Embryonic facial prominence (tissue), 1 donor: ENCODE data around the gene PBX2.
"Not testable (repeated sequence)": the region's sequence is repeated elsewhere in the genome, so short reads cannot be mapped to it uniquely, and the experiment has no call there.

Experiments used
- DNase-seq: peaks from one replicate; pipeline ENCODE4 v3.0.0-alpha.2; 2016; ENCODE audit errors: extremely low spot score

Gene PBX2

GRCh38 chr6:32187725-32188380 is 2.1 kb downstream of the PBX2 start:
- DNase-seq: not testable (repeated sequence)

DNA sequence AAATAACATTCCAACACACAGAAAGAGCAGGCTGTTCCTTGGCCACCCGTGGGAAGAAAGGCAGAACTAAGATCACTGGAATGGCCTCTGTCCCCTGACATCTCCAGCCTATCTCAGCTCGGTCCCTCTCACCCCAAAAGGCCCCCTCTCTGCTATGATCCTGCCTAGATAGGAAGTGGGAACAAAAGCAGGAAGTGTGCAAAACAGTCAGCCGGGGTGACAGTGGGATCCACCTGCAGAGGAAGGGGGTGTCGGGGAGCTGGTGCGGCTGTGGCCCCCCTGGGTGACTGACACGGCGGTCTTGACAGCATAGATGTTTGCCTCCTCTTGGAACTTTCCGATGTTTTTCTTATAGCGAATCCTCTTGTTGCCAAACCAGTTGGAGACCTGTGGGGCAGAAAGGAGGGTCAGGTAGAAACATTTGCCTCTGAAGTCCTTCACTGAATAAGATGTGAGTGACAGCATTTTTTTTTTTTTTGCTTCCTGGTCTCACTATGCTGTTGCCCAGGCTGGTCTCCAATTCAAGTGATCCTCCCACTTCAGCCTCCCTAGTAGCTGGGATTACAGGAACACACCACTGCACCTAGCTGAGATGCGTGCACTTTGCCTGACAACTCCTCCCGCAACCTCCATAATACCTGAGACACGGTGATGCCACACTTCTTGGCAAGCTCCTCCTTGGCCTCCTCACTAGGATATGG is 2.8 kb downstream of the PBX2 start:
- DNase-seq: no peak

DNA sequence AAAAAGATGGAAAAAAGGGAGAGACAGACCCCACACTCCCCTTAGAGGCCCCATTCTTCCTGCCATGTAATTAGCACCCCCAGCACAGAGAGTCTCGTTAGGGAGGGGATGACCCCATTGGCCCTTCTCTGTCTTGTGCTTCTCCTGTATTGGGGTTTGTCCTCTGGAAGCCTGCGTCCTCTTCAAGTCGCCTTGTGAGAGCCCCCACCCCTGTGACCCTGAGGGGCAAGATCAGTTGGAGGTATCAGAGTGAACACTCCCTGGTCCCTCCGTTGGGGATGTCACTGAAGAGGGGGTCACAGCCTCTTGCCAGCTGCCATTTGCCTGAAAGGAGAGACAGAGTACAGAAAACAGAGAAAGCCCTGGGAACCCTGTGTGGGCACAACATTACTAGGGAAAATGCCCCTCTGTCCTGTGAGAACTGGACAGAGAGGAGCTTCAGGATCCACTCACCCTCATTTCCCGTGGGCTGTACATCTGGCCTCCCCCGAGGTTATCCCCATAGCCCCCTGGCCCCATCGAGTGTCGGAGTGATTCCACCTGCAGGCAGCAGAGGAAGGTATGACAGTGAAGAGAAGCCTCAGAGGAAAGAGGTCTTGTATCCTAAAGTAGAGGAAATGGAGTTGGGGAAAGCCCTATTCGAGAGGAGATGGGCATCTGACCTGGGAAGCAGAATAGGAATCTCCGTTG is 3.7 kb downstream of the PBX2 start:
- not testable (repeated sequence) for DNase-seq

DNA sequence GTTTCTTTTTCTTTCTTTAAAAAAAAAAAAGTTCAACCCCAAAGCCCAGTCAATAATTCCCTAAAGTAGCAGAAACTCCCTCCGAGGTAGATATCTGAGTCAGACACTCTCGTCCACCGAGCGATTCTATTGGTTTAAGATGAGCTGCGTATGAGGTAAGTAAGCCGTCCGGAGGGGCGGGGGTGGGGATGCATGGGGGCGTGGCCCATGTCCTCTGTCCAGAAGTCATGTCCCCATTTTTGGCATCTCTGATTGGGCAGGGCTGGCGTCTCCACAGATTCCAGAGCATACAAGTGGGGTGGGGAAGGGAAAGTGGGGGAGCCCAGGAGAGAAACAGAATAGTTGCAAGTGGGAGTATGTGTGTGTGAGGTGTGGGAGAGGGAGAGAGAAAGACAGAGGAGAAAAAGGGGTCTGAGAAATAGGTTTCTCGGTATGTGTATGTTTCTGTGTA is 4.3 kb downstream of the PBX2 start:
- not testable (repeated sequence) for DNase-seq

DNA sequence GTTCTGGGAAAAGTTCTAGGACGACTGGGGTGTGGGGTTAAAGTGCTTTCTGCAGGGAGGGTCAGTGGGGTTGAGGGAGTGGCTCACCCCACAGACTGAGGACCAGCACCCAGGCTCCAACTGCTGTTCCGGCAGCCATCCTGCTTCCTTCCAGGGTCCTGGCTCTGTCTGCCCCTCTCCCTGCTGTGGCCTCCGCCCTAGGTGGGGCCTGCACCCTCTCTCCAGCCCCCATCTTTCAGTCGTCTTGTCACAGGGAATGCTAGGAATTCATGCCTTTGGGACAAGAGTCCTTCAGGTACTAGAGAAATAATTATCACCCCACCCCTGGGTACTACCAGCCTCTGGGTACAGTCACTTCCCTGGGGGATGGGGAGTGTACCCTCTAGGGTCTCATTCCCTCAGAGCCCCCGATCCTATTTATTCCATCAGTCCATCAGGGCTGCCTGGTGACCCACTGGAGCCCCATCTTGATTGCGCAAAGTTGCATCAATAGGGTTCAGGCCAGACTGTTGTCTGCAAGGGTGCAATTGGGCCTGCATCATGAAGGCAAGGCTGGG is 5.8 kb downstream of the PBX2 start, which contains the start of gene AGER:
Gene AGER, minus strand, starts transcription at position 170 of the 557 bp plus-strand sequence. Its CDS starts 31 bp downstream, at position 139.
- DNase-seq: no peak

GRCh38 chr6:32183483-32184083 is 6.4 kb downstream of the PBX2 start:
- no peak for DNase-seq

DNA sequence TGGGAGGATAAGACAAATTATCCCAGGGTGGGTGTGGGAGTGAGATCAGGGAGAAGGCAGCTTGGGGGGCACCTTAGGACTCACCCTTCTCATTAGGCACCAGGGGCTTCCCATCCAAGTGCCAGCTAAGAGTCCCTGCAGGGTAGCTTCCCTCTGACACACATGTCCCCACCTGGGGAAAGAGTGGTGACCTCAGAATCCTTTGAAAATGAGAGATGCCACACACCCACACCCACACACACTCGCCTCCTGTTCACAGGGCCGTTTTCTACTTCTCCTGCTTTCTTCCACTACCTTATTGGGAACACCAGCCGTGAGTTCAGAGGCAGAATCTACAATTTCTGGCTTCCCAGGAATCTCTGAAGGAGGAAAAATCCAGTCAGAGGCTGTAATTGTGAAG is 7.0 kb downstream of the PBX2 start:
- no peak for DNase-seq

DNA sequence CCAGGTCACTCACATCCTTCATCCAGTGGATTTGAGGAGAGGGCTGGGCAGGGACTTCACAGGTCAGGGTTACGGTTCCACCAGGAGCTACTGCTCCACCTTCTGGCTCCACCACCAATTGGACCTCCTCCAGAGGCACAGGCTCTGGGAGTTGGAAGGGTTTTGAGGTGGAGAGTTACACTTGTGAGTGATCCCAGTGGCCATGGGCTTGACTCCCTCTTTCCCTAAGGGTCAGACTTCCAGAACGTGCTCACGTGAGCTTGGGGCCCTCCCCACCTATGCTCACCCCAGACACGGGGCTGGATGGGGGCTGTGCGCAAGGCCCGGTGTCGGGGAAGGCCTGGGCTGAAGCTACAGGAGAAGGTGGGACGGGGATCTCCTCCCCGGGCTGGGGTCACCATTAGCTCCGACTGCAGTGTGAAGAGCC is 7.4 kb downstream of the PBX2 start:
- DNase-seq: no peak

DNA sequence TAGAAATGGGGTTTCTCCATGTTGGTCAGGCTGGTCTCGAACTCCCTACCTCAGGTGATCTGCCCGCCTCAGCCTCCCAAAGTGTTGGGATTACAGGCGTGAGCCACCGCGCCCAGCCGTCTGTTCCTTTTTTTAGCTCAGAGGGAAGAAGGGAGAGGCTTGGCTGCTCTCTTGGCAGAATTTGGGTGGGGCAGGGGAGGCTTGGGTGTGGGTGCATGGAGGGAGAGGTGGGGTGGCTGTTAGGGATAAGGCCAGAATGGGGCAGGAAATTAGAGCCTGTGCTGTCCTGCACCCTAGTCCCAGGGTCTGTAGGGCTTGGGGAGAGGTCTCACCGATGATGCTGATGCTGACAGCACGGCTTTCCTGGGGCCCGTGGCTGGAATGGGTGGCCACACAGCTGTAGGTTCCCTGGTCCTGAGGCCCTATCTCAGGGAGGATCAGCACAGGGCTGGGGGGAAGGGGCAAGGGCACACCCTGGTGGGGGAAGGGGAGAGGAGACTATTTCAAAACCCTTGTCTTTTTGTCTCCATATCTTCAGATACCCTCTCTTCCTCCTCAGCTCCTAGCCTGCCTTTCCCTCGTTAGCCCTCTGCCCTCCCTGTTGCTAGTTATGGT is 8.0 kb downstream of the PBX2 start:
- DNase-seq: no peak

DNA sequence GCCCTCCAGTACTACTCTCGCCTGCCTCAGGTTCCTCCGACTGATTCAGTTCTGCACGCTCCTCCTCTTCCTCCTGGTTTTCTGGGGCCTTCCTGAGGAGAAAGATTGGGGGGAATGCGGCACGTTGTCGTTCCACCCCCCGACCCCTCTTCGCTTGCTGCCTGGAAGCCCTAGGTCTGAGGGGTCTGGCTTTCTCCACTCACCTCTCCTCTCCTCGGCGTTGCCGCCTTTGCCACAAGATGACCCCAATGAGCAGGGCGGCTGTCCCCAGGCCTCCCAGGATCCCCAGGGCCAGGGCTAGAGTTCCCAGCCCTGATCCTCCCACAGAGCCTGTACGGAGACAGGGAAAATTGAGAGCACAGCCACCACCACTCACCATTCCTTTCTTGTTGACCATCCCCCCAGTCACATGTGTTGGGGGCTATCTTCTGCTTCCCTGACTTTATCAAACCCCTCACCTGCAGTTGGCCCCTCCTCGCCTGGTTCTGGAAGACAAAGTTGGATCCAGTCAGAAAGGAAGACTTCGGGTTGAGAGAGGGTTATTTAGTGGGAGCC is 8.8 kb downstream of the PBX2 start:
- no peak for DNase-seq

GRCh38 chr6:32179766-32180405 is 10.1 kb downstream of the PBX2 start:
- DNase-seq: no peak

DNA sequence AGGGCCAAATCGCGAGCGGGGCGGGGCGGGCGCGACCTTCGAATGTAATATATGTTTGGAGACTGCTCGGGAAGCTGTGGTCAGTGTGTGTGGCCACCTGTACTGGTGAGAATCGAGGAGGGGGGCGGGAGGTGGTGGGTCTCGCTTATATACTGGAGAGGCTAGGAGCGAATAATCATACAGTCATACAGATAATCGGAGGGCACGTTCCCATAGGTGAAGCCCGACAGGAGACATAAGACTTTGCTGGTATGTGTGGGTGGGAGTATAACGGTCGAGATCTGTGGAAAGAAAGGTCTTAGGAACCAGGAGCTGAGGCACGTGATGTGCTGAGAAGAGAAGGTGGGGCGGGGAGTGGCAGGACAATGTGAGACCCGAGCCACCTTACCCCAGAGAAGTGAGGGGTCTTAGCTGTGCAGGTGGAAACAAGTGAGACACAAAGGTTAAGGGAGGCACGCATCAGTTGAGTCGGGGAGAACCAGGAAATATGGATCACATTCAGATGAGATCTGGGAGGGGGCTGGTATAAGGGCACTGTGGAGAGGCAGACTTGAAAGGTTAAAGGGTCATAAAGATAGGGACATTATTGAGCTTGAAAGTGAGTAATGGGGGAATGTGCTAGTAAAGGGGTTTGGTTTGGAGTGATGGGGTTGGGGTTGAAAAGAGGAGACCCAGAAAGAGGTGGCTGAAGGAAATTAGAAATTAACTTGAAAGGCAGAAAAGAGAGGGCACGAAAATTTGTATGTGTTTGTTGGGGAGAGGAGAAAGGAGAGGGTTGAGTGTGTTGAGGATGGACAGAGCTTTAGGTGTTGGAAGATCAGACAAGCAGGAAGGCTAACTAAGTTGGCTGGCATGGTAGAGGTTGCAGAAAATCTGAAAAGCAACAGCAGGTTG is 11.2 kb downstream of the PBX2 start:
- no peak for DNase-seq

DNA sequence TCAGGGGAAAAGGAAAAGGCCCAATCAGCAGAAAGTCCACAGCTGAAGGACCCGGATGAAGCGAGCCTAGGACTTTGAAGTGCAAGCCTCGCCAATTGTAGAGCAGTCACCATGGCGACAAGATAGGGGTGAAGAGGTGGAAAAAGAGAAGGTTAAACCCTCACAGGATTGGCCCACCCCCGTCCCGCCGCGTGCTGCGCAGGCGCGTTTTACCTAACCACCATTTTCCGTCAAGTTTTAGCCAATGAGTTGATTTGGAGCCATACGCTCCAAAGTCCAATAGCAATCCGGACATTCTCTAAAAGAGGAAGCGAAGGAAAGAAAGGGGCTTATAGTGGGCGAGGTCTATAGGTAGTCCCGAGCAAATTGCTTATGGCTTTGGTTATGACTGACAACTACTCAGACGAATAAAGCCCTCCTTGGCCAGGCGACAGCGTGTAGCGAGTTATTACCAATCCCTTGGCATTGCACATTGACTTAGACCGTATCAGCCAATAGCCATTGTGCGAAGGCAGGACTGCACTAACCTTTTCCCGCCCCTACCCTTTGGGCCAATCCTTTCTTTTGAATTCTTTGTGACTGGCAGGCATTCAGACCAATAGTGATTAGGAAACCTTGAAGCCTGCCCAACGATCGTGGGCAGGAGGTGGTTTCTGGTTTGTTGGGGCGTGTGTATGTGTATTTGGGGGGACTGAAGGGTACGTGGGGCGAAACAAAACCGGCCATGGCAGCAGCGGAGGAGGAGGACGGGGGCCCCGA is 12.0 kb downstream of the PBX2 start, which contains the start of gene RNF5:
Gene RNF5, plus strand, starts transcription at position 618 of the 759 bp plus-strand sequence. Its CDS starts 107 bp downstream, at position 725.
- DNase-seq: peak; percentile 100

DNA sequence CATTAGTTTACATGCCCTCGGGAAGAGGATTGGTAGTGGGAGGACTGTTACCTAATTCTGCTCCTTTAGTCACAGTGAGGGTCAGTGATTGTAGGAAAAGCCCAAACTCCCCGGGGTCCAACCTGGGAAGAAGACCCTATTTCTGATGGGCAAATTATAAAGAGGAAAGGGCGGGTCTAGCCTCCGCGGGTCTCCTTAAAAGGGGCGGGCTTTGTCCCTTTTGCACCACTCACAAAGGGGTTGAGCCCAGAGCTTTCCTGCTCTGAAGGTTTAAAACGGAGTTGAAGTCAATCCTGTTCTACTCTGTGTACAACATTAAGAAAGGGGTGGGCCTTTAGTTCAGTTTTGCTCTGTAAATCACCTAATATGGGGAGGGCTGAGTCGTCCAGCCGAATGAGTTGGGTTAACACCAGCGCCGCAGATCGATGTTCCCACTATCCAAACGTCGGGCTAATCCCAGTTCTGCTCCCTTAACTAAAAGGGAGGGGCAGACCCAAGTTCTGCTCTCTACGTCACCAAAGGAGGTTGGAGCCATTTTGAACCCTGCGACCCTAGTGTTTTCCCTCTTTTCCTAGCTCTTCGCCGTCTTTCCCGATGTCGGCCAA is 12.7 kb downstream of the PBX2 start:
- no peak for DNase-seq

- DNase-seq: no peak
Measured at GRCh38 chr6:32176476-32177182, 13.4 kb downstream of the PBX2 start.

DNA sequence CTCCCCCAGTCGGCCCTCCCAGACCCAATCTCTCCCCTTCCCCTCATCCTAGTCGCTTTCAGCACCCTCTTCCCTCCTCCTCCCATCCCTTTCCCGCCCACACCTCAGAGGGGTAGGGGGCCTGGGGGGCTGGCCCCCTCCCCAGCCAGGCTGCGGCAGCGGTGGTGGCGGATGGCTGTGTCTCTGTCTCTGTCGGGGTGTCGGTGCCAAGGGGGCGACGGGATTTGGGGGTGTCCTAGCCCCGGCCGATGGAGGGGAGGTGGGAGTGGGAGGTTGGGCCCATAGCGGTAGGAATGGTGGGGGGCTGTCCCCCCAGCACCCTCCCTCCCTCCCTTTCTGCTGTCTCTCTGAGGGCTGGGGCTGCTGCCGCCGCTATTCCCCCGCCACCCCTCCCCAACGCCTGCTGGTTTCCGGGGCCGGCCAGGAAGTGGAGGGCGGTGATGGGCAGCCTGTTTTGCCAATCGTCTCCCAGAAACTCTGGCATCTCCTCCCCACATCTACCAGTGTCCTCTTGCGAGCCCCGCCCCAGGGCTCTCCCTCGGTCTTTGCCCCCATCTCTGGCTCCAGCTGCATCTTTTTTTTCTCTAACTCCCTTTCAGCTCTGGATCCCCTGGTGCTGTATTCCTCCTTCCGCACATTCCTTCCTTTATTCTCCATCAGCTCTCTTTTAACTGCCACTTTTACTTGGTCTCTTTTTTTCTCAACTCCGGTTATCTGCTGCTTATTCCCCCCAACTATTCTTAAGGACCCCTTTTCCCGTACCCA is 14.1 kb downstream of the PBX2 start, which contains the start of gene AGPAT1:
Gene AGPAT1, minus strand, starts transcription at position 374 of the 765 bp plus-strand sequence. CDS start 4,588 bp downstream, outside the sequence.
- DNase-seq: peak; percentile 93

DNA sequence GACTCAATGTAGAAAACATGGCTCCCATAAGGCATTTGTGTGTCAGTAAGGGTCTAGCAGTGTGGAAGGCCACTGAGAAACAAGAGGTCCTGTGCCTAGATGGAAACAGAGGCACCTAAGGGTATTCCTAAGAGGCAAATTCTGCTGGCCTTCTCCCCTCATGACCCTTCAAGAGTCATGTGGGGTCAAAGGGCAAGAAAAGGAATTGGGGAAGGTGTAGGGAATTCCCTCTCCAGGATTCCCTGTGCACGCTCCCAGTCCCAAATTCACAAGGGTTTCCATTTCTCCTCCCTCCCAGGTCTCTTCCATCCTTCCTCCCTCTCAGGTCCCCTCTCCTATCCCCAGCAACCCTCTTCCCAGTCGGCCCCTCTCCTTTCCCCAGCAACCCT is 14.7 kb downstream of the PBX2 start:
- DNase-seq: no peak
